NCI-H748 (cell line): Measurements from ENCODE around the gene MLLT6.
"Not testable (repeated sequence)": the region's sequence is repeated elsewhere in the genome, so short reads cannot be mapped to it uniquely, and the experiment has no call there.

Experiments
- DNase-seq: peaks from one replicate; lab custom pipeline; 2025; ENCODE audit not compliant: unreplicated experiment; lab: John Stamatoyannopoulos, UW

MLLT6 gene

GRCh38 chr17:38725066-38725465 is 20.0 kb downstream of the MLLT6 start:
- no peak for DNase-seq

GRCh38 chr17:38726145-38726544 is 21.1 kb downstream of the MLLT6 start:
- not testable (repeated sequence) for DNase-seq

- no peak for DNase-seq
These were observed 22.7 kb downstream of the MLLT6 start for GRCh38 chr17:38727736-38728135.

GRCh38 chr17:38728290-38728831 is 23.3 kb downstream of the MLLT6 start:
- no peak for DNase-seq

- no peak for DNase-seq
These were observed 24.4 kb downstream of the MLLT6 start for GRCh38 chr17:38729368-38729885.

GRCh38 chr17:38729886-38730525 is 24.9 kb downstream of the MLLT6 start, which contains the start of gene CISD3:
Gene CISD3 (plus strand): TSS chr17:38730341. CDS start chr17:38730359, 18 bp downstream.
- peak; percentile 87 for DNase-seq

- peak; percentile 57 for DNase-seq
These were observed 25.7 kb downstream of the MLLT6 start for GRCh38 chr17:38730526-38731379.

GRCh38 chr17:38731526-38732294 is 26.6 kb downstream of the MLLT6 start:
- DNase-seq, result no peak

GRCh38 chr17:38732376-38733281 is 27.6 kb downstream of the MLLT6 start:
- DNase-seq, result no peak

- no peak for DNase-seq
These were observed 28.4 kb downstream of the MLLT6 start for GRCh38 chr17:38733282-38733981.

- DNase-seq, result no peak
These were observed 29.2 kb downstream of the MLLT6 start for GRCh38 chr17:38733982-38734973.

- peak; percentile 41 for DNase-seq
These were observed 30.3 kb downstream of the MLLT6 start for GRCh38 chr17:38735161-38735997.

- DNase-seq, result no peak
These were observed 33.1 kb downstream of the MLLT6 start for GRCh38 chr17:38738007-38738662.

- DNase-seq, result no peak
These were observed 33.6 kb downstream of the MLLT6 start for GRCh38 chr17:38738686-38739085.

GRCh38 chr17:38739305-38739704 is 34.2 kb downstream of the MLLT6 start:
- no peak for DNase-seq

GRCh38 chr17:38740044-38740443 is 35.0 kb downstream of the MLLT6 start:
- DNase-seq, result no peak

- no peak for DNase-seq
These were observed 35.7 kb downstream of the MLLT6 start for GRCh38 chr17:38740806-38741205.
